GM20000 (cell line): ENCODE data around the gene CDH12.
A peak's percentile ranks its signal among the peaks of the same experiment; 100 is the strongest.

ENCODE experiments used
- DNase-seq: peaks from one replicate; pipeline ENCODE4 v3.0.0; 2012; ENCODE audit warnings: low spot score
- CTCF ChIP-seq: IDR thresholded peaks from 2 replicates; pipeline ENCODE4 v1.5.1; 2012; ENCODE audit warnings: mild to moderate bottlenecking, control low read depth; ENCODE audit errors: extremely low read depth, missing control alignments

The CDH12 gene

GRCh38 chr5:21858441-21858840 lies 994.7 kb downstream of the CDH12 start:
- no peak for TF ChIP-seq CTCF
- no peak for DNase-seq

GRCh38 chr5:21856987-21857386 lies 996.2 kb downstream of the CDH12 start:
- DNase-seq, result no peak
- TF ChIP-seq CTCF, result no peak

- no peak for TF ChIP-seq CTCF
- DNase-seq, result no peak
Observed at GRCh38 chr5:21847300-21847699, 1005.8 kb downstream of the CDH12 start.

- DNase-seq, result no peak
- no peak for TF ChIP-seq CTCF
Observed at GRCh38 chr5:21844960-21845359, 1008.2 kb downstream of the CDH12 start.

- no peak for DNase-seq
Observed at GRCh38 chr5:21834863-21835262, 1018.3 kb downstream of the CDH12 start.

GRCh38 chr5:21831145-21831787 lies 1021.9 kb downstream of the CDH12 start:
- TF ChIP-seq CTCF, result no peak

More at GRCh38 chr5:21834863-21835262, 1018.3 kb downstream of the CDH12 start:
- TF ChIP-seq CTCF, result no peak

GRCh38 chr5:21826884-21827283 lies 1026.3 kb downstream of the CDH12 start:
- DNase-seq, result no peak
- TF ChIP-seq CTCF, result no peak

More at GRCh38 chr5:21831145-21831787, 1021.9 kb downstream of the CDH12 start:
- peak; percentile 3 for DNase-seq
